DMS 273 treated with DMSO at 0.1 percent for 48 hours (cell line): Measurements from ENCODE around the gene SNU13.
"Not testable (repeated sequence)": the region's sequence is repeated elsewhere in the genome, so short reads cannot be mapped to it uniquely, and the experiment has no call there.

Source experiments
- DNase-seq: peaks from one replicate; lab custom pipeline; 2025; lab: John Stamatoyannopoulos, UW

The SNU13 gene

DNA sequence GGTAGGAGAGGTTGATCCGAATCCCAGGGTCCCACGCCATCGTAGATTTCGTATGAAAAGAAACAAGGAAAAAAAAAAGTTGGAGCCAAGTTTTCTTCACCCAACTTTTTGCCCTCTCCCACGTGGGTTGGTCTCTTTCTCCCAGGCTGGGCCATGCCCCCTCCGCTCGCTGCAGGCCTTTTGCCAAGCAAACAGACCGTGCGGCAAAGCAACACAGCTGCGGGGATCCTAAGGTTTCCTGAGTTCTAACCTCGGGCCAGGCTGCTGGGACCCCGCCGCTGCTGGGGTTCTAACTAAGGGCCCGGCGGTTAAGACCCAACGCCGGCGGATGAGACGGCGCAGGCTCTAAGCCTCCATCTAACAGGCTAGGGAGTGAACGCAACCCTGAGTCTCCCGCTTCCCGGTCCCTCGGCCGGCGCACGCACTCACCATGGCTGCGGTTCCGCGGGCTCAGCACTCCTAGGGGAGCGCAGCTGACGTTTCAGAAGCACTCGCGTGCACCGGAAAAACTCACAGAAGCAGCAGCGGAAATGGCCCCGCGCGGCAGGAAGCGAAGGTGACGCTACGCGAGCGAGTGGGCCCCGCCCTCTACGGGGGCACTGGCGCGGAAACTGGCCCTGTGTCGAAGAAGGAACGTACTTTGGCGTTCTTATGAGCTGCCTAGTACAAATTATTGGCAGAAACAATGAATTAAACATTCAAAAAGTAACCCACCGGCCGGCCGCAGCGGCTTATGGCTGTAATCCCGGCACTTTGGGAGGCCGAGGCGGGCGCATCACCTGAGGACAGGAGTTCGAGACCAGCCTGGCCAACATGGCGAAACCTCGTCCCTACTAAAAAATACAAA, at the start of gene SNU13:
SNU13 (minus strand) TSS at position 503 of the 847 bp plus-strand sequence; CDS start at position 432, 71 bp downstream.
- DNase-seq: peak; percentile 71

DNA sequence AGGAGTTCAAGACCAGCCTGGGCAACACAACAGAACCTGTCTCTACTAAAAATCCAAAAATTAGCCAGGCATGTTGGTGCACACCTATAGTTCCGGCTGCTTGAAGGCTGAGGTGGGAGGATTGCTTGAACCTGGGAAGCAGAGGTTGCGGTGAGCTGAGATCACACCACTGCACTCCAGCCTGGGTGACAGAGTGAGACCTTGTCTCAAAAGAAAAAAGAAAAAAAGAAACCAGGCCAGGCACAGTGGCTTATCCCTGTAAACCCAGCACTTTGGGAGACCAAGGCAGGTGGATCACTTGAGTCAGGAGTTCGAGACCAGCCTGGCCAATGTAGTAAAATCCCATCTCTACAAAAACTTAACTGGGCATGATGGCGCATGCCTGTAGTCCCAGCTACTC, 44.6 kb upstream of the SNU13 start:
- DNase-seq: not testable (repeated sequence)

DNA sequence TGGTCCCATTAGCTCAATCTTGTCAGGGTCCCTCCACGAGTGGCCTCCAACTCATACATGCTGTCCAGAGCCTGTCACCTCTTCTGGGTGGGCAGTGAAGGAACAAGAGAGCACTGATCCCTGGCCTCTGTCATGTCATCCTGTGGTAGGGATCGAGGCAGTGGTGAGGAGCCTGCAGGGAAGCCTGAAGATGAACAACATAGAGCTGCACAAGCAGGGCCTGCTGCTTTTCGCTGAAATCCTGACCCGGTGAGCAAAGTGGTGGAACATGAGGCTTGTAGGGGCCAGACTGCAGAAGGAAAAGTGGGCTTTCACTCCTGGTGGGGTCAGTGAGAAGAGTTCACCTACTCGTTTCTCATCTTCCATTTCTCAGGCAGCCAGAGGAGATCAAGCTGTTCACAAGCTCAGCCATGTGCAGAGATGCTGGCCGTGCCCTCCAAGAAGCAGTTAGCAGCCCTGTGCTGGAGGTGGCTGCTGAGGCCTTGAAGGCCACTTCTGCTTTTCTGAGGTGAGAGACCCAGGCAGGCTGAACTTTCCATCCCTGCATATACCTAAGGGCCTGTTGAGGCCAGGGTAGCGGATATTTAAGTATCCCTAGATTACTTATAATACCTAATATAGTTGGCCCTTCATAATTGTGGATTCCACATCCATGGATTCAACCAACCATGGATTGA, 43.6 kb upstream of the SNU13 start:
- DNase-seq: no peak

DNA sequence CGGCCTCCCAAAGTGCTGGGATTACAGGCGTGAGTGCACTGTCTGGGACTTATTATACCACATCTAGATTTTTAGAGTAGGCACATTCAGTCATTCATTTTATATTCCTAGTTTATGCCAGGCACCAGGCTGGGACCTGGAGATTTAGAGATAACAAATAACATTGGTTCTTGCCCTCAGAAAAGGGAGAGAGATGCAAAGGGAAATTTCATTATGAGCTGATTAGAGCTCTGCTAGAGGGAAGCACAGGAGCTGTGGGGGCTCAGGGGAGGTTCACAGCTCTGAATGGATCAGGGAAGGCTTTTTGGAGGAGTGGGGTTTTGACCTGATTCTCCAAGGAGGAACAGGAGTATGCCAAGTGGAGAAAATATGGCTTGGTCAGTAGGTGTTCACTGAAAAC, 42.9 kb upstream of the SNU13 start:
- DNase-seq: no peak

DNA sequence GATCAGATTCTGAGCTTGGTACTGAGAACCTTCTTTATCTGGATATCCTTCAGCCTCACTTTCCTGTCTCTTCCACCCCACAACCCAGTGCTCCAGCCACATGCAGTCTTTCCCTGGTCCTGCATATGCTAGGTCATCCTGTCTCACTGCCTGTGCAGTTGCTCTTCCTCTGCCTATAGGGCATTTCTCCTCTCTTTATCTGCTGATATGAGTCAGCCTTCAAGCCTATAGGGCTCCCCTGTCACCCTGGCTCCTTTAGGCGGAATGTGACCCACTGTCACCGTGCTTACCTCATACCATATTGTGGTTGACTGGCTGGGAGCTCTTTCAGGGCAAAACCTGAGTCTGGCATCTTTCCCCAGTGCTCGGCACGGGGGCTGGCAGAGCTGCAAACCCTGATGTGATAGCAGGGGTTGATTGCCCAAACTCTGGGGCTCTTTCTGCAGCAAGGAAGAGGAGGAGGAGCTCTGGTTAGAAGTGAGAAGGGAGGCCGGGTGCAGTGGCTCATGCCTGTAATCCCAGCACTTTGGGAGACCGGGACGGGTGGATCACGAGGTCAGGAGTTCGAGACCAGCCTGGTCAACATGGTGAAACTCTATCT, 36.9 kb upstream of the SNU13 start:
- no peak for DNase-seq

DNA sequence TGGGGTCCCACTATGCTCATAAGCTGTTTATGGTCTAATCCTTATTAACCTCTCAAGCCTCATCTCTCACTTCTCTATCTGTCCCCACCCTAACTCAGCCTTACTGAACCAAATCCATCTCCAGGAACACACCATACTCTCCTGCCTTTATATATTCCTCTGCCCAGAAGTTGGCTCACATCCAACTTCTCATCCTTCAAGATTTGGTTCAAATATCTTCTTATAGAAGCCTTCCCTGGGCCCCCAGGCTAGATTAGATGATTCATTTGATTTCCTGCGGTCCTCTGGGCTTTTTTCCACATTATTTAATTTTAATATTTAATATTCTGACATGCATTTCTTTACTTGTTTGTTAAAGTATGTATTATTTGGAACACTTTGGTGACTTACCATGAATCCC, 33.8 kb upstream of the SNU13 start:
- DNase-seq: no peak

DNA sequence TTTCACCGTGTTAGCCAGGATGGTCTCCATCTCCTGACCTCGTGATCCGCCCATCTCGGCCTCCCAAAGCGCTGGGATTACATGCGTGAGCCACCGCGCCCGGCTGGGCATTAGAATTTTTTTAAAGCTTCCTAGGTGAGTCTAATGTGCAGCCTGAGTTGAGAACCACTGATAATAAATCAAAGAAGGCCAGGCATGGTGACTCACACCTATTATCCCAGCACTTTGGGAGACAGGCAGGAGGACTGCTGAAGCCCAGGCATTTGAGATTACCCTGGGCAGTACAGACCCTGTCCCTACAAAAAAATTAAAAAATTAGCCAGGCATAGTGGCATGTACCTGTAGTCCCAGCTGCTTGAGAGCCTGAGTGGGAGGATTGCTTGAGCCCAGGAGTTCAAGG, 24.3 kb upstream of the SNU13 start:
- no peak for DNase-seq

DNA sequence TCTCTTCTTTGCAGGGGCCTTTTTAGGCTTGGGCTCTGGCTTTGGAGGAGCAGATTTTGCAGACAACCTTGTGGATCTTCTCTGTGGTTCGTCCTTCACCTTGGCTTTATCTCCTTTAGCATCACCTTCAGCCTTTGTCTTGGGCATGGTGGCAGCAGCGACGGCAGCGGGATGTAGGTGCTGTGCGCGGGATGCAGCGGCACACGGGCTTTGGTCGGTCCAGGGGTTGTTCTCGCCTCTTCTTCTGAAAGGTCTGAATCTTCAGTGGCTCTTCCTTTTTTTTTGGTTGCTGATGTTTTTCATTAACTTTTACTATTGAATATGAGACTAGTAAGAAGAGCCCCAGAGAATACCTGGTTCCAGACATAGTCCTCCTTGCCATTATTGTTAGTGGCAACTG, 20.7 kb upstream of the SNU13 start:
- no peak for DNase-seq

DNA sequence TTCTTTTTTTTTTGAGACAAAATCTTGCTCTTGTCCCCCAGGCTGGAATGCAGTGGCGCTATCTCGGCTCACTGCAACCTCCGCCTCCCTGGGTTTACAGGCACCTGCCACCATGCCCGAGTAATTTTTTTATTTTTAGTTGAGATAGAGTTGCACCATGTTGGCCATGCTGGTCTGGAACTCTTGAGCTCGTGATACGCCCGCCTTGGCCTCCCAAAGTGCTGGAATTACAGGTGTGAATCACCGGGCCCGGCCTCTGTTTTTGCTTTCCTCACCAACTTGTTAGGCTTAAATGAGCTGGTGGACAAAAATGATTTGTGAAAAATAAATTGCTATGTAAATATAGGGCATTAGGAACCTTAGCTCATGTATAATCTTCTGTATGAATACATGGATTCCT, 14.1 kb upstream of the SNU13 start:
- DNase-seq: no peak

DNA sequence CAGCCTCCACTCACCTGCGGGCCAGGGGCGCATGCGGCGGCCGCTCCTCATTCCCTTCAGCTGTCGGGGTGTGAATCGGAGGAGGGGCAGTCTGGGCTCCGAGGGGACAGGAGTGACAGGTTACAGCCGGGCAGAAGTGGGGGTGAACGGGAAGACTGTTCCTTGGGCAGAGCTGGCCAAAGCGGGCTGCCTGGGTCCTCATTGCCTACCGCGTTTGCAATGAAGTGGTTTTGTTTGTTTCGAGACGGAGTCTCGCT, 11.4 kb upstream of the SNU13 start:
- no peak for DNase-seq

DNA sequence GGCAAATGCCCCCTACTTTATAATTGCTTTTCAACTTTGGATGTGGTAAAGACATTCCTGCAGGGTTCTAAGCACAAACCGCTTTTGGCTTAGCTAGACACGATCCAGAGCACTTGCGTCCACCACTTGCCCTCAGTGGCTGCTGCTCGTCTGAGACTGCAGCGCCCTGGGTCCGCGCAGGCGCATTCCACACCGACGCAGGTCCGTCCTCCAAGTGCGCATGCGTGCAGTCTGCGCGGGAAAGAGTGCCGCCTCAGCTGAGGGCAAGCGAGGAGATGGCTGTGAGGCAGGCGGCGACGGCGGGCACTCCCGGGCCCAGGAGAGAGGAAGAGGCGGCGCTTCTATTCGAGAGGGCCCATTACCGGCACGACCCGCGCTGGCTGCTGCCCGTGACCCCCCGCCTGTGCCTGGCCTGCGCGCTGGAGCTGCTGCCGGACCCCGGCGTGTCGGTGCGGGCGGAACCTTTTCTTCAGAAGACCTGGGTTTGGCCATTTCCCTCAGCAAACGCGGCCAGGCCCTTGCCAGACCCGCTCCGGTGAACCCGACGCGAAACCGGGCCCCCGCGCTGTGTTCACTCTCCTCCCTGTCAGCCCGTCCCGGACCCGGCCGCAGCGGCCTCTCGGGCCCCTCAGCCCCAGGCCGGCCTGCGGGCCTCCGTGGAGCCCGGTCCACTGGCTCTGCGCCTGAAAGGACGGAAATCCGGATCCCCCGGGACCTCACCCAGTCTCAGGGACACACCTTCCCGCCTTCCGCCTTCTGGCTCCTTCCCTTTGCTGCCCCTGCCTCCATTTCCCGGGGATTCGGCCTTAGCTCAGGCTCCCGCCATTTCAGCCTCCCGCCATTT, 10.8 kb upstream of the SNU13 start, which contains the start of gene MEI1:
MEI1 (plus strand) TSS at position 240 of the 844 bp plus-strand sequence; CDS start at position 276, 36 bp downstream.
- no peak for DNase-seq

DNA sequence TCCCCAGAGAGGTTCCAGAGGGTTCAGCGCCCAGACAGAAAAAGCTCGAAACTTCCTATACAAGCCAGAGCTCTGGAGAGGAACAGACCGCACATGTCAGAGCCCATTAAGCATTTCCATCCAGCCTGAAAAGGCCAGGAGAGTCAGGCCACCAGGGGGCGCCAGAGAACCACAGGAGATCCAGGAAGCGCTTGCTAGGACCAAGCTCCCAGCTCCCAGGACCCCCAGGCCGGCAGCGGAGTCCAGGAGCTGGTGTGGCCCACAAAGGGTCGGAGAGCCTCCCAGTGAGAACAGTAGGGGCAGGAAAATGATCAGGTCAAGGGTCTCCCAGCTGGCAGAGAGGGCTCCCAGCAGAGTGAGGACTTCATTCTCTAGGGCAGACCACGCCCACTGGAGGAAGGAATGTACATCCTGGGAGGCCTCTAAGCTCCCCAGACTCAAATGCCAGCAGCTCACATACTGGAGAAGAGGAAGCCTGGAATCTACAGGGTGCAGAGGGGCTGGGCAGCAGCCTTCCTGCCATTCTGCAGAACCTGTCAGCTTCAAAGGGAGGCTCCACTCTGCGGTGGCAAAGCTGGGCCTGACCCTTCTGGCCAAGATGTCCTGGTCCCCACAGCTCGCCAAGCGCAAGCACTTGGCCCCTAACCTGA, 8.6 kb upstream of the SNU13 start:
- DNase-seq: peak; percentile 54

DNA sequence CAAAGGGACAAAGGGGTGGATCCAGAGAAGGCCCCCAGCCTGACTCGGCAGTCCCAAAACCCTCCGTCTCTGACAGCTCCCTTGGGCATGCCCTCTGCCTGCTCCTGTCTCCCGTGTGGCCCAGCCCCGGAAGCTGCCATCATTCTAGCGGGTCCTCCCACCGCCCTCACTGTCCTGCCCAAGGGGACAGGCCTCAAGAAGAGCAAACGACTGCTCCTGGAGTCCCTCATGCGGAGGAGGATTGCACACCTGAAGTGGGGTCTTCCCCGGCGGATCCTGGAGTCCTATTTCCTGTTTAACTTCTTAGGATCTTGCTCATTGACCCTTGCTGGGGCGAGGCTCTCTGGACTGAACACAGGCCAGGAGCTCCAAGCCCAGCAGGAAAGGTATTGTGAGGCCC, 8.0 kb upstream of the SNU13 start:
- DNase-seq: no peak

DNA sequence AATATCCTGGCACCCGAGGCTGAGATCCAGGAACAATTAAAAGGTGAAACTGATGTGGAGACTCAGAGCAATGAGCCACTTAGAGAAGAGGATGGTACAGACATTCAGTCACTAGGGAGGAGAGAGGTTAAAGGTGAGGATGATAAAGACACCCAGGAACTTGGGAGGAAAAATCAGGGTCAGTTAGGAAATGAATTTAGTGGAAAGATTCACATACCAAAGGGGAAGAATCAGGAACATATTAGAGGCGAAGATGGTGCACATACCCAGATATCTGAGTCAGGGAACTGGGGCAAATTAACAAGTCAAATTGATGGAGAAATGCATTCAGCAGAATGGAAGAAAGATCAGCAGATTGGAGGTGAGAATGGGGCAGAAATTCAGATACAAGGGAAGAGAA, 6.5 kb upstream of the SNU13 start:
- no peak for DNase-seq

DNA sequence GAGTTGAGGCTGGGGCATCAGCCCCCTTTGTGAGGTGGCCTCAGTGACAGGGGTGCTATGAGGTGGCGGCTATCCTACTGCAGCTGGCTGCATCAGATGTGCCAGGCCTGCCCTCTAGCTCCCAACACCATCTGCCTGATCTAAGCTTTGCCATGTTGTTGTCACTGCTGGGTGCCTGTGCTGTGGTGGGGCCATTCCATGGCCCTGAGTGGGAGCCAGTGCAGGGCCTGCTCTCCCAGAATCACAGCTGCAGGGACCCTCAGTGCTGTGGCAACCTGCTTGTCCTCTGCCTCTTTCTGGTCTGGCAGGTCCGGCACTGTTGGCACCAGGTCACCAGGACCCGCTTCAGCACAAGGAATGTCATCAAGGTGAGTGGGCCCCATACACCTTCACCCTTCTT, 1.8 kb upstream of the SNU13 start:
- DNase-seq: no peak

DNA sequence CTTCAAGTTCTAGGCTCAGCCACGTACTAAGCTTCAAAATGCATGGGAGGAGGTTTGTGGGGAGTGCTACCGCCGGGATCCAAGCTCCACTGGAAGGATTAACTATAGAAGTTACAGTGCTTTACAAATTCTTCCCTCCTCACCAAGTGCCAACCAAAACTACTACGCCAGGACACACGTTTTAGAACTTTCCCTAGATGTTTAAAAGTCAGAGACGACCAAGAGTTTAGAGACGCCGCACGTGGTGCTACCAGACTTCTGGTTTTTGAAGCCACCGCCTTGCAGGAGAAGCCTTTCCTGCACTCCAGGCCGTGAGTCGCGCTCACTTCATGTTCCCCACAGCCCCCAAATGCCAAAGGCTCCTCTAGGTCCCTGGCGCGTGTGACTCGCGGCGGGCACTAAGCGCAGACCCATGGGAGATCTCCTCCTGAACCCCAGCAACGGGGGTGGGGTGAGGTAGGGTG, 734 bp downstream of the SNU13 start:
- DNase-seq: no peak

DNA sequence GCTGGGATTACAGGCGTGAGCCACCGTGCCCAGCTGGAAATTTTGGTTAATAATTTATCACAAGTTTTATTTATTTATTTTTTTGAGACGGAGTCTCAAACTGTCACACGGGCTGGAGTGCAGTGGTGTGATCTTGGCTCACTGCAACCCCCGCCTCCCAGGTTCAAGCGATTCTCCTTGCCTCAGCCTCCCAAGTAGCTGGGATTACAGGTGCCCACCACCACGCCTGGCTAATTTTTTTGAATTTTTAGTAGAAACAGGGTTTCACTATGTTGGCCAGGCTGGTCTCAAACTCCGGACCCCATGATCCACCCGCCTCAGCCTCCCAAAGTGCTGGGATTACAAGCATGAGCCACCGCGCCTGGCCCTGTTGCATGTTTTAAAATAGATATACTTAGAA, 1.8 kb downstream of the SNU13 start:
- not testable (repeated sequence) for DNase-seq

DNA sequence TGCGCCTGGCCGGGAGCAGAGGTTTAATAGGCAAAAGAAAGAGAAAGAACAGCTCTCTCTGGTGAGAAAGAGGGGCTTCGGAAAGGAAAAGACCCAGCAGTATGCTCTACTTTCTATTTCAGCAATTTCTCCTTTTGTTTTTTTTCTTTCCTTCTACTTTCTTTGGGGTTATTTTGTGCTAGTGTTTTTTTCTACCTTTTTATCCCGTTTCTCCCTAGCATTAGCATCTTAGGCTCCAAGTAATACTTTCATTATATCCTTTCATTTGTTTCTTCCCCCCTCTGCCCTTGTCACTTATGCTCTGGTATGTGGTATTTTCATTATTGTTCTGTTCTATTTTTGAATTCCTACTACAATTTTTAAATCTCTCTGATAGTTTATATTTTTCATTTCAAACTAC, 4.5 kb downstream of the SNU13 start:
- DNase-seq: no peak

DNA sequence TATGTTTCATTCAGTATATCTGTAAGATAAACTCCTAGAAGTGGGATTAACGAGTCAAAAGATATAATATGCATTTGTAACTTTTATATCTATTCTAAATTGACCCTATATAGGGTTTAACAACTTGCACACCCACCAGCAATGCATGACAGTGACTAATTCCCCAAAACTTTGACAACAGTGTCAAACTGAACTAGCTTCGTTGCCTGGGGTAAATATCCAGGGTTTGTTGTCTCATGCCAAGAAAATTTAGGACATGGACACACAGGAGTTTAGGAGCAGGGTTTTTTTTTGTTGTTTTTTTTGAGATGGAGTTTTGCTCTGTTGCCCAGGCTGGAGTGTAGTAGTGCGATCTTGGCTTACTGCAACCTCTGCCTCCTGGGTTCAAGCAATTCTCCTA, 5.1 kb downstream of the SNU13 start:
- DNase-seq: no peak

DNA sequence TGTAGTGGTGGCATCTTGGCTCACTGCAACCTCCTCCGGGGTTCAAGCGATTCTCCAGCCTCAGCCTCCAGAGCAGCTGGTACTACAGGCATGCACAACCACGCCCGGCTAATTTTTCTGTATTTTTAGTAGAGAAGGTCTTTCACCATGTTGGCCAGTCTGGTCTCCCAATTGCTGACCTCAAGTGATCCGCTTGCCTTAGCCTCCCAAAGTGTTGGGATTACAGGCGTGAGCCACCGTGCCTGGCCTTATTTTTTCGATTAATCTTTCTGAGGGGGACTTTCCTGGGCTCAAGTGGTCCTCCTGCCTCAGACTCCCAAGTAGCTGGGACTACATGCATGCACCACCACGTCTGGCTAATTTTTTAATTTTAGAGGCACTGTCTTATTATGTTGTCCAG, 5.6 kb downstream of the SNU13 start:
- no peak for DNase-seq

DNA sequence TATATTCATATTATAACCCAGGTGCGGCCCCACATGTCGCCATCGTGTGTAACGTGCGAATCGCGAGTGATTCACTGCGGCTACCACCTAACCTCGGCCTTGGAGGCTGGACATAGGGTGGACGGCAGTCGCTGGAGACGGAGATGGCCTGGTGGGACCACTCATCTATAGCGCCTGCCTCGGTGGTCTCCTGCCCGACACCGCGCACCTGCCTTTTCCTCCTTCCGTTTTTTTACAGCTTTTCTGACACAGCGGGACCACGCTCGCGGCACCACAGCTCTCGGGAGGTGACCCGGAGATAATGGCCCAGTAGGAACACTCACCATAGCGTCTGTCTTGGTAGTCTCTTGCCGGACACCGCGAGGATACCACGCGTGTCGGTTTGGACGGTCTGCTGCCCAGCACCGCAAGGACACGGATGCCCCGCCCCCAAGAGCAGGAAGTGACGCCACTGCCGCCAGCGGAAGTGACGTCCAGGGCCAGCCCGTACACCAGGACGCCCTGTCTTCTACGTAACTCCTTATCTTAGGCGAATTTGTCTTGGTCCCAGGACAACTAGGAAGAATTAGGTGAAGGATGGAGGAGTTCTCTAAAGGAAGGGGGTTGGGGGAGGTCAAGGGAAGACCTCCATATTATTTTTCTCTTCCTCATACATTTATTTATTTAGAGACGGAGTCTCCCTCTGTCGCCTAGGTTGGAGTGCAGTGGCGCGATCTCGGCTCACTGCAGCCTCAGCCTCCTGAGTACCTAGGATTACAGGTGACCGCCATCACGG, 6.4 kb downstream of the SNU13 start:
- DNase-seq: no peak
